Mammary epithelial cell (primary cell): ENCODE measurements around the gene SPRYD3.
"Not testable (repeated sequence)": the region's sequence is repeated elsewhere in the genome, so short reads cannot be mapped to it uniquely, and the experiment has no call there.

Experiments used
- CTCF ChIP-seq, 2 donors: IDR thresholded peaks in 1 of 2; conservative IDR thresholded peaks in 1 of 2; 2 replicates each; pipeline ENCODE4 v1.5.1; 2011 to 2012; ENCODE audit warnings: inconsistent platforms in 2 of 2, low read length in 2 of 2, mild to moderate bottlenecking in 2 of 2, control low read depth in 1 of 2, low read depth in 1 of 2; ENCODE audit not compliant: insufficient read depth in 1 of 2; ENCODE audit errors: extremely low read depth in 1 of 2
- EZH2 ChIP-seq: IDR thresholded peaks from 2 replicates; pipeline ENCODE4 v1.6.1; 2012; ENCODE audit warnings: low read length, inconsistent platforms, borderline replicate concordance

GRCh38 chr12:53095596-53095895 lies 16.4 kb upstream of the SPRYD3 start:
- TF ChIP-seq CTCF (conservative IDR thresholded peaks at IDR 0.05 in 1 of 2, IDR thresholded peaks at IDR 0.05 in 1 of 2; ENCODE audit: extremely low read depth in 1 of 2, insufficient read depth in 1 of 2, low read depth in 1 of 2, low read length in 2 of 2); EZH2: not testable (repeated sequence)
